ENCODE data around the gene OTULINL. TPM values are rescaled to one million over a fixed set of nuclear protein-coding genes. Genes with fewer than 3 reads are reported as not detected.

The OTULINL gene
- total and polyA plus RNA-seq, 2 of the 8 experiments (the other 6 are each of a cell fraction or from before 2014, with no cell fraction given) = 3.1 to 8.3 TPM

GRCh38 chr5:14599476-14600127, 18.0 kb downstream of the OTULINL start (continued):
- TF ChIP-seq GABPA (IDR thresholded peaks at IDR 0.05; ENCODE audit: borderline replicate concordance, insufficient read depth, low read length) (no peak), POLR2AphosphoS5 (IDR thresholded peaks at IDR 0.05; ENCODE audit: low read depth, low read length) (no peak), CBX8 (IDR thresholded peaks at IDR 0.05; ENCODE audit: borderline replicate concordance, low read depth, low read length) (no peak)

All from H1 (cell line).